ENCODE measurements around the gene PNMA6F.

PNMA6F gene

GRCh38 chrX:153336988-153337387 is 15.4 kb upstream of the PNMA6F start:
- Histone ChIP-seq H3F3A (ENCODE audit: insufficient read depth) (no peaks in the 10 kb centered on the region), H3K4me3 (ENCODE audit: insufficient read depth, low read length, poor library complexity, severe bottlenecking) (no peak overlapping the region), H3K36me3 (ENCODE audit: low read length) (no peaks in the 10 kb centered on the region), H3K79me2 (ENCODE audit: insufficient read depth, low read length) (no peaks in the 10 kb centered on the region), H3K9ac (ENCODE audit: low read length) (no peak overlapping the region), H3K27ac (ENCODE audit: low read depth, low read length) (no peak overlapping the region), H3K9me2 (replicated peaks; ENCODE audit: insufficient read depth, low read length) (no peaks in the 10 kb centered on the region), H4K20me1 (ENCODE audit: low read depth, low read length) (no peaks in the 10 kb centered on the region), H2AFZ (ENCODE audit: low read depth, low read length, severe bottlenecking) (no peak overlapping the region), H3K27me3 (ENCODE audit: low read length) (no peaks in the 10 kb centered on the region), H3K9me3 (ENCODE audit: insufficient read depth, low read length) (no peaks in the 10 kb centered on the region), H3K4me2 (ENCODE audit: low read depth, low read length, poor library complexity, severe bottlenecking) (no peak overlapping the region)
- TF ChIP-seq CTCF (IDR thresholded peaks at IDR 0.05; ENCODE audit: insufficient read depth, low read length, poor library complexity, severe bottlenecking) (no peak), EZH2phosphoT487 (conservative IDR thresholded peaks at IDR 0.05; ENCODE audit: low read length) (no peak)

GRCh38 chrX:153336121-153336894 is 14.7 kb upstream of the PNMA6F start:
- H3K4me2 ChIP-seq (ENCODE audit: low read depth, low read length, poor library complexity, severe bottlenecking), result no peak overlapping the region
- no peak overlapping the region for H3K9ac ChIP-seq (ENCODE audit: low read length)
- H3F3A ChIP-seq (ENCODE audit: insufficient read depth), result no peaks in the 10 kb centered on the region
- no peaks in the 10 kb centered on the region for H3K27me3 ChIP-seq (ENCODE audit: low read length)
- no peaks in the 10 kb centered on the region for H3K79me2 ChIP-seq (ENCODE audit: insufficient read depth, low read length)
- H3K9me3 ChIP-seq (ENCODE audit: insufficient read depth, low read length), result no peaks in the 10 kb centered on the region
- no peaks in the 10 kb centered on the region for H3K36me3 ChIP-seq (ENCODE audit: low read length)
- H3K9me2 ChIP-seq (replicated peaks; ENCODE audit: insufficient read depth, low read length), result no peaks in the 10 kb centered on the region
- no peak overlapping the region for H2AFZ ChIP-seq (ENCODE audit: low read depth, low read length, severe bottlenecking)
- H4K20me1 ChIP-seq (ENCODE audit: low read depth, low read length), result no peaks in the 10 kb centered on the region
- no peak overlapping the region for H3K27ac ChIP-seq (ENCODE audit: low read depth, low read length)
- no peak for TF ChIP-seq CTCF (IDR thresholded peaks at IDR 0.05; ENCODE audit: insufficient read depth, low read length, poor library complexity, severe bottlenecking)
- no peak for TF ChIP-seq EZH2phosphoT487 (conservative IDR thresholded peaks at IDR 0.05; ENCODE audit: low read length)
- no peak overlapping the region for H3K4me3 ChIP-seq (ENCODE audit: insufficient read depth, low read length, poor library complexity, severe bottlenecking)

GRCh38 chrX:153334654-153335295 is 13.2 kb upstream of the PNMA6F start:
- H3K9me3 ChIP-seq (ENCODE audit: insufficient read depth, low read length), result no peaks in the 10 kb centered on the region
- H3K36me3 ChIP-seq (ENCODE audit: low read length), result no peaks in the 10 kb centered on the region
- peak overlapping the region; percentile 66 for H3K9ac ChIP-seq (ENCODE audit: low read length)
- TF ChIP-seq CTCF (IDR thresholded peaks at IDR 0.05; ENCODE audit: insufficient read depth, low read length, poor library complexity, severe bottlenecking), result no peak
- TF ChIP-seq EZH2phosphoT487 (conservative IDR thresholded peaks at IDR 0.05; ENCODE audit: low read length), result no peak
- no peaks in the 10 kb centered on the region for H3K9me2 ChIP-seq (replicated peaks; ENCODE audit: insufficient read depth, low read length)
- no peaks in the 10 kb centered on the region for H3K79me2 ChIP-seq (ENCODE audit: insufficient read depth, low read length)
- peak overlapping the region; percentile 82 for H2AFZ ChIP-seq (ENCODE audit: low read depth, low read length, severe bottlenecking)
- H3K27ac ChIP-seq (ENCODE audit: low read depth, low read length), result no peak overlapping the region
- H3K27me3 ChIP-seq (ENCODE audit: low read length), result no peaks in the 10 kb centered on the region
- H3F3A ChIP-seq (ENCODE audit: insufficient read depth), result no peaks in the 10 kb centered on the region
- peak overlapping the region; percentile 59 for H3K4me2 ChIP-seq (ENCODE audit: low read depth, low read length, poor library complexity, severe bottlenecking)
- H4K20me1 ChIP-seq (ENCODE audit: low read depth, low read length), result no peaks in the 10 kb centered on the region
- peak overlapping the region; percentile 56 for H3K4me3 ChIP-seq (ENCODE audit: insufficient read depth, low read length, poor library complexity, severe bottlenecking)
